GM12891 (cell line): ENCODE results near the gene MAZ.

Experiments used
- POLR2A ChIP-seq: IDR thresholded peaks from 2 replicates; pipeline ENCODE4 v1.6.1; 2011; ENCODE audit warnings: low read depth, low read length, control low read depth
- POLR2AphosphoS5 ChIP-seq: IDR thresholded peaks from 2 replicates; pipeline ENCODE4 v1.6.1; 2011; ENCODE audit warnings: low read depth, low read length, control low read depth
- SPI1 ChIP-seq: IDR thresholded peaks from 2 replicates; pipeline ENCODE4 v1.6.1; 2011; ENCODE audit warnings: low read depth, low read length, control low read depth
- TAF1 ChIP-seq: IDR thresholded peaks from 2 replicates; pipeline ENCODE4 v1.6.1; 2011; ENCODE audit warnings: low read depth, low read length, control low read depth

GRCh38 chr16:29825145-29826044, 19.1 kb downstream of the MAZ start:
- no peak for TF ChIP-seq POLR2A
- no peak for TF ChIP-seq POLR2AphosphoS5
- no peak for TF ChIP-seq TAF1
- no peak for TF ChIP-seq SPI1
